NCI-H2196 treated with DMSO at 0.1 percent for 48 hours (cell line): ENCODE data around the gene KLHL21.
"Not testable (repeated sequence)": the region's sequence is repeated elsewhere in the genome, so short reads cannot be mapped to it uniquely, and the experiment has no call there.

Experiments
- DNase-seq: peaks from one replicate; lab custom pipeline; 2025; ENCODE audit not compliant: unreplicated experiment; lab: John Stamatoyannopoulos, UW

Gene KLHL21

GRCh38 chr1:6585081-6585722 lies 17.5 kb downstream of the KLHL21 start:
- DNase-seq, result no peak

GRCh38 chr1:6584126-6585080 lies 18.3 kb downstream of the KLHL21 start:
- DNase-seq, result no peak

GRCh38 chr1:6582370-6582769 lies 20.3 kb downstream of the KLHL21 start:
- DNase-seq, result no peak

- peak; percentile 14 for DNase-seq
These were observed 20.9 kb downstream of the KLHL21 start for GRCh38 chr1:6581561-6582305.

GRCh38 chr1:6580593-6581409 lies 21.9 kb downstream of the KLHL21 start:
- no peak for DNase-seq

- DNase-seq, result no peak
These were observed 22.5 kb downstream of the KLHL21 start for GRCh38 chr1:6580119-6580592.

- DNase-seq, result peak; percentile 95
These were observed 23.1 kb downstream of the KLHL21 start, which contains the start of gene ZBTB48 for GRCh38 chr1:6579374-6580118. Gene ZBTB48 (plus strand): TSS chr1:6579994. CDS start chr1:6580610, 616 bp downstream.

- no peak for DNase-seq
These were observed 23.9 kb downstream of the KLHL21 start for GRCh38 chr1:6578624-6579373.

- DNase-seq, result no peak
These were observed 24.7 kb downstream of the KLHL21 start for GRCh38 chr1:6577831-6578525.

GRCh38 chr1:6574818-6575217 lies 27.9 kb downstream of the KLHL21 start:
- DNase-seq, result no peak

GRCh38 chr1:6574025-6574620 lies 28.5 kb downstream of the KLHL21 start:
- DNase-seq, result no peak

GRCh38 chr1:6572653-6573383 lies 29.9 kb downstream of the KLHL21 start:
- DNase-seq, result no peak

- DNase-seq, result no peak
These were observed 31.7 kb downstream of the KLHL21 start for GRCh38 chr1:6570987-6571386.

- DNase-seq, result no peak
These were observed 32.6 kb downstream of the KLHL21 start for GRCh38 chr1:6570100-6570499.

GRCh38 chr1:6569033-6569432 lies 33.6 kb downstream of the KLHL21 start:
- no peak for DNase-seq

- DNase-seq, result no peak
These were observed 42.4 kb downstream of the KLHL21 start for GRCh38 chr1:6560267-6560666.

- not testable (repeated sequence) for DNase-seq
These were observed 43.5 kb downstream of the KLHL21 start for GRCh38 chr1:6559161-6559560.
